Heart left ventricle (tissue), 13 donors: ENCODE results near the gene CABP4.

Experiments used
- POLR2A ChIP-seq, 2 donors: fragments of 450-650 bp; IDR thresholded peaks; one replicate each; pipeline ENCODE4 v1.6.1; 2017; ENCODE audit warnings: antibody characterized with exemption in 2 of 2, mild to moderate bottlenecking in 2 of 2, moderate library complexity in 2 of 2
- TF ChIP-seq, protein P1 (sequence below), 12 donors: fragments of 200-600 bp; sonication (generic) in 4 of 12; IDR thresholded peaks; one replicate each; pipeline versions ENCODE4 v1.5.0 to v1.8.0; 2018 to 2022; ENCODE audit warnings: antibody characterized with exemption in 12 of 12, mild to moderate bottlenecking in 5 of 12
- donor health status: ischemic (EF 13 %, LVEDD 7.1; RV severe dilation, severe dysfunction).
- donor health status: DM: no; HTN: yes; CAD: no.
- donor health status: DM: no; HTN: no; CAD: no.
- donor health status: ischemic (EF 25% LVEDD 6.9; RV normal size, moderate dysfunction).
- donor health status: ischemic (EF 25% LVEDD 5.7; RV mildly dilated, moderate dysfunction).
- donor health status: ischemic (EF 35%, LVEDD 5.7; RV mildly dilated, moderate dysfunction).
- donor health status: nonischemic (EF 11% LVEDD 7.7; RV severe dilation, severe dysfunction).
- donor health status: DM: yes; HTN: yes; CAD: no.
- donor health status: PGD.
- donor health status: ischemic (EF 29% LVEDD 5.4; RV normal size, mild dysfunction).
- donor health status: nonischemic (EF 23%, LVEDD 6.1; RV moderate dilation, normal function).

- TF ChIP-seq, protein P1, sequence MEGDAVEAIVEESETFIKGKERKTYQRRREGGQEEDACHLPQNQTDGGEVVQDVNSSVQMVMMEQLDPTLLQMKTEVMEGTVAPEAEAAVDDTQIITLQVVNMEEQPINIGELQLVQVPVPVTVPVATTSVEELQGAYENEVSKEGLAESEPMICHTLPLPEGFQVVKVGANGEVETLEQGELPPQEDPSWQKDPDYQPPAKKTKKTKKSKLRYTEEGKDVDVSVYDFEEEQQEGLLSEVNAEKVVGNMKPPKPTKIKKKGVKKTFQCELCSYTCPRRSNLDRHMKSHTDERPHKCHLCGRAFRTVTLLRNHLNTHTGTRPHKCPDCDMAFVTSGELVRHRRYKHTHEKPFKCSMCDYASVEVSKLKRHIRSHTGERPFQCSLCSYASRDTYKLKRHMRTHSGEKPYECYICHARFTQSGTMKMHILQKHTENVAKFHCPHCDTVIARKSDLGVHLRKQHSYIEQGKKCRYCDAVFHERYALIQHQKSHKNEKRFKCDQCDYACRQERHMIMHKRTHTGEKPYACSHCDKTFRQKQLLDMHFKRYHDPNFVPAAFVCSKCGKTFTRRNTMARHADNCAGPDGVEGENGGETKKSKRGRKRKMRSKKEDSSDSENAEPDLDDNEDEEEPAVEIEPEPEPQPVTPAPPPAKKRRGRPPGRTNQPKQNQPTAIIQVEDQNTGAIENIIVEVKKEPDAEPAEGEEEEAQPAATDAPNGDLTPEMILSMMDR (IDR thresholded peaks at IDR 0.05) = peak in 3 of 12 donors; percentile 11 to 37 (median 34)
- TF ChIP-seq POLR2A (IDR thresholded peaks at IDR 0.05) = peak in 1 of 2 donors; percentile 64
Observed at GRCh38 chr11:67482827-67483798, 28.0 kb downstream of the CABP4 start, which contains the start of gene AIP.
